Measurements from ENCODE around the gene PTPRM. TPM values are rescaled to one million over a fixed set of nuclear protein-coding genes. Genes with fewer than 3 reads are reported as not detected.

Gene PTPRM
- total and polyA plus RNA-seq, 2 of the 8 experiments (the other 6 are each of a cell fraction or from before 2014, with no cell fraction given), result 4.1 to 7.0 TPM

GRCh38 chr18:7775128-7775527 lies 208.0 kb downstream of the PTPRM start:
- Histone ChIP-seq H2BK120ac (replicated peaks; ENCODE audit: low read depth, low read length) (no peak overlapping the region), H3K36me3 (ENCODE audit: control insufficient read depth in 2 of 4, insufficient read depth in 4 of 4, low read length in 3 of 4) (no peaks in the 10 kb centered on the region), H3K9ac (replicated peaks in 1 of 4; ENCODE audit: extremely low read depth in 1 of 4, low read depth in 3 of 4, low read length in 3 of 4) (no peak overlapping the region), H4K8ac (ENCODE audit: extremely low read depth, insufficient read depth, low read length) (no peak overlapping the region), H3K56ac (replicated peaks; ENCODE audit: insufficient read length, low read depth, low read length) (no peak overlapping the region), H3K4ac (replicated peaks; ENCODE audit: insufficient read length, low read depth, low read length) (no peak overlapping the region), H4K20me1 (replicated peaks in 1 of 2; ENCODE audit: control insufficient read depth in 1 of 2, insufficient read depth in 2 of 2, low read length in 2 of 2) (no peaks in the 10 kb centered on the region), H2BK12ac (ENCODE audit: low read depth, low read length) (no peak overlapping the region), H3K14ac (ENCODE audit: insufficient read length) (no peak overlapping the region), H2BK20ac (ENCODE audit: low read length) (no peak overlapping the region), H3K4me2 (ENCODE audit: insufficient read depth in 1 of 2, low read depth in 2 of 2, low read length in 2 of 2) (no peak overlapping the region), H3K4me1 (replicated peaks in 1 of 4; ENCODE audit: control insufficient read depth in 3 of 4, insufficient read depth in 4 of 4, low read length in 3 of 4) (no peaks in the 10 kb centered on the region), H4K5ac (ENCODE audit: insufficient read length, low read depth, low read length) (no peak overlapping the region), H2BK15ac (ENCODE audit: low read length) (no peak overlapping the region), H2AK5ac (ENCODE audit: low read depth, low read length) (no peak overlapping the region), H3K23me2 (ENCODE audit: low read depth, low read length) (no peaks in the 10 kb centered on the region), H3K27ac (ENCODE audit: low read depth, low read length) (no peak overlapping the region), H3K9me3 (ENCODE audit: insufficient read depth in 2 of 2, low read depth in 1 of 2, low read length in 1 of 2) (no peaks in the 10 kb centered on the region), H3K79me1 (ENCODE audit: low read depth, low read length) (no peaks in the 10 kb centered on the region), H2AFZ (ENCODE audit: low read length) (no peak overlapping the region), H4K91ac (replicated peaks; ENCODE audit: insufficient read length, low read length) (no peak overlapping the region), H3K23ac (ENCODE audit: insufficient read length) (no peak overlapping the region), H2BK5ac (ENCODE audit: low read depth, low read length) (no peak overlapping the region), H3K27me3 (replicated peaks in 1 of 4; ENCODE audit: control insufficient read depth in 3 of 4, extremely low read depth in 1 of 4, insufficient read depth in 3 of 4, low read length in 3 of 4) (no peaks in the 10 kb centered on the region), H3K79me2 (ENCODE audit: control insufficient read depth in 1 of 2, insufficient read depth in 2 of 2, low read length in 2 of 2) (no peaks in the 10 kb centered on the region), H3K4me3 (ENCODE audit: extremely low read depth in 1 of 4, insufficient read depth in 2 of 4, low read depth in 3 of 4, low read length in 4 of 4) (no peak overlapping the region), H3K18ac (ENCODE audit: extremely low read depth, low read length) (no peak overlapping the region)
- DNase-seq (ENCODE audit: low read depth in 1 of 2, low spot score in 2 of 2), result no peak
- no peak for FAIRE-seq
- POLR2A ChIA-PET (ENCODE audit: partially characterized antibody), result no interaction called here
- 94% methylated on average over 4 of the region's 4 CpGs; no CpG with 5 or more reads in 1 of the 2 experiments for WGBS, 2 experiments (ENCODE audit: extremely low coverage in 1 of 2, insufficient coverage in 1 of 2, insufficient read length in 1 of 2, insufficient replicate concordance in 2 of 2, low coverage in 1 of 2, low lambda C conversion rate in 2 of 2, missing lambda C conversion rate in 1 of 2)
- CTCF ChIA-PET (ENCODE audit: partially characterized antibody), result interaction anchor here (0.5 to 2.3 kb wide), 2 partner anchors 14 to 1174 kb away, joined by 3 to 14 read pairs; no protein-coding TSS in a partner anchor
- TF ChIP-seq ASH2L (IDR thresholded peaks at IDR 0.05; ENCODE audit: low read length) (no peak), HDAC2 (IDR thresholded peaks at IDR 0.05; ENCODE audit: borderline replicate concordance in 1 of 2, low read depth in 2 of 2, low read length in 2 of 2) (no peak), SIN3A (conservative IDR thresholded peaks at IDR 0.05 in 1 of 2, IDR thresholded peaks at IDR 0.05 in 1 of 2; ENCODE audit: low read depth in 1 of 2, low read length in 2 of 2) (no peak), KDM4A (IDR thresholded peaks at IDR 0.05; ENCODE audit: low read depth, low read length, severe bottlenecking) (no peak), NRF1 (IDR thresholded peaks at IDR 0.05; ENCODE audit: low read depth, low read length) (no peak), ZNF274 (IDR thresholded peaks at IDR 0.05; ENCODE audit: borderline replicate concordance, extremely low read depth, low read length) (no peak), SP4 (IDR thresholded peaks at IDR 0.05; ENCODE audit: low read length) (no peak), POU5F1 (IDR thresholded peaks at IDR 0.05; ENCODE audit: low read depth, low read length) (no peak), BCL11A (IDR thresholded peaks at IDR 0.05; ENCODE audit: low read depth in 2 of 2, low read length in 2 of 2) (no peak), POLR2A (IDR thresholded peaks at IDR 0.05; ENCODE audit: control extremely low read depth in 1 of 2, low read depth in 2 of 2, low read length in 2 of 2) (no peak), YY1 (IDR thresholded peaks at IDR 0.05; ENCODE audit: low read depth, low read length) (no peak), CTBP2 (IDR thresholded peaks at IDR 0.05; ENCODE audit: borderline replicate concordance, insufficient read depth, insufficient read length, low read length) (no peak), KDM5A (IDR thresholded peaks at IDR 0.05; ENCODE audit: low read length) (no peak), CREB1 (IDR thresholded peaks at IDR 0.05) (no peak), CBX5 (IDR thresholded peaks at IDR 0.05; ENCODE audit: low read depth, low read length) (no peak)
